ENCODE results near the gene MLEC.

- no peak for TF ChIP-seq CTCF (IDR thresholded peaks at IDR 0.05; ENCODE audit: low read depth, low read length, poor library complexity, severe bottlenecking)
- TF ChIP-seq EZH2phosphoT487 (IDR thresholded peaks at IDR 0.05; ENCODE audit: borderline replicate concordance, low read length) = no peak
These were observed 58.1 kb downstream of the MLEC start for GRCh38 chr12:120744922-120745493.
